Ishikawa (cell line): ENCODE results near the gene SH3BP4.

ENCODE experiments used
- CEBPB ChIP-seq: IDR thresholded peaks from 2 replicates; pipeline ENCODE4 v1.6.1; 2012
- CREB1 ChIP-seq: IDR thresholded peaks from 2 replicates; pipeline ENCODE4 v1.6.1; 2012; ENCODE audit warnings: low read depth
- EGR1 ChIP-seq: IDR thresholded peaks from 2 replicates; pipeline ENCODE4 v1.6.1; 2012
- EP300 ChIP-seq: IDR thresholded peaks from 2 replicates; pipeline ENCODE4 v1.6.1; 2012; ENCODE audit warnings: borderline replicate concordance
- FOXM1 ChIP-seq: IDR thresholded peaks from 2 replicates; pipeline ENCODE4 v1.6.1; 2012; ENCODE audit warnings: low read depth, borderline replicate concordance
- NFIC ChIP-seq: IDR thresholded peaks from 2 replicates; pipeline ENCODE4 v1.6.1; 2012
- RAD21 ChIP-seq: IDR thresholded peaks from 2 replicates; pipeline ENCODE4 v1.6.1; 2012; ENCODE audit warnings: low read depth
- TAF1 ChIP-seq: IDR thresholded peaks from 2 replicates; pipeline ENCODE4 v1.6.1; 2012; ENCODE audit warnings: low read depth, mild to moderate bottlenecking
- TCF12 ChIP-seq: IDR thresholded peaks from 2 replicates; pipeline ENCODE4 v1.6.1; 2012; ENCODE audit warnings: low read depth
- TEAD4 ChIP-seq: IDR thresholded peaks from 2 replicates; pipeline ENCODE4 v1.6.1; 2012
- YY1 ChIP-seq: IDR thresholded peaks from 2 replicates; pipeline ENCODE4 v1.6.1; 2012; ENCODE audit warnings: low read depth
- ZBTB7A ChIP-seq: IDR thresholded peaks from 2 replicates; pipeline ENCODE4 v1.6.1; 2012; ENCODE audit warnings: low read depth
- TF ChIP-seq, protein P1 (sequence below): IDR thresholded peaks from 2 replicates; pipeline ENCODE4 v1.6.1; 2012
- TF ChIP-seq, protein P2 (sequence below): IDR thresholded peaks from 2 replicates; pipeline ENCODE4 v1.6.1; 2012; ENCODE audit warnings: low read depth, mild to moderate bottlenecking
- TF ChIP-seq, protein P3 (sequence below): IDR thresholded peaks from 2 replicates; pipeline ENCODE4 v1.6.1; 2012

The SH3BP4 gene

GRCh38 chr2:235049719-235050118, 97.9 kb downstream of the SH3BP4 start:
- no peak for TF ChIP-seq FOXM1
- TF ChIP-seq CEBPB = no peak
- TF ChIP-seq YY1 = no peak

DNA sequence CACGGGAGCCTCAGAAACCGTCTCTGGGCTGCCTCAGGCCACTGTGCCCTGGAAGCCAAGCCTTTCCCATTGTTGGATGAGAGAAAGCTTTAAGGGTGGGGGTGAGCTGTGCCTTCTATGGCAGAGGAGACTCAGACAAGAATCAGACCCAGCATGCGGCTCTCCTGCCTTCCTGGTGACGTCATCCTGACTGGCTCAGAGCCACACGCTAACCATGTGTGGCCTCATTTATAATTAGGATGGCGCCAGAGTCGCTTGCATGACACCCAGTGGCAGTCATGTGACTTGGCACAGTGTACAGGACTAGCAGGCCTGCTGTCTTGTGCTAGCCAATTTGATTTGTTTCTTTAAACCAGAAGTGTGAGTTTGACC, 99.1 kb downstream of the SH3BP4 start:
- TF ChIP-seq TEAD4 (peak; percentile 68), EP300 (peak; percentile 89), CEBPB (peak; percentile 32; the same call in 1 of the 2 replicates), YY1 (peak; percentile 49; the same call in 1 of the 2 replicates), CREB1 (peak; percentile 83), RAD21 (peak; percentile 44), EGR1 (no peak), TCF12 (peak; percentile 87), NFIC (peak; percentile 98), TAF1 (no peak)
- TF ChIP-seq, protein P1, sequence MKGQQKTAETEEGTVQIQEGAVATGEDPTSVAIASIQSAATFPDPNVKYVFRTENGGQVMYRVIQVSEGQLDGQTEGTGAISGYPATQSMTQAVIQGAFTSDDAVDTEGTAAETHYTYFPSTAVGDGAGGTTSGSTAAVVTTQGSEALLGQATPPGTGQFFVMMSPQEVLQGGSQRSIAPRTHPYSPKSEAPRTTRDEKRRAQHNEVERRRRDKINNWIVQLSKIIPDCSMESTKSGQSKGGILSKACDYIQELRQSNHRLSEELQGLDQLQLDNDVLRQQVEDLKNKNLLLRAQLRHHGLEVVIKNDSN = peak; percentile 94
- TF ChIP-seq, protein P2, sequence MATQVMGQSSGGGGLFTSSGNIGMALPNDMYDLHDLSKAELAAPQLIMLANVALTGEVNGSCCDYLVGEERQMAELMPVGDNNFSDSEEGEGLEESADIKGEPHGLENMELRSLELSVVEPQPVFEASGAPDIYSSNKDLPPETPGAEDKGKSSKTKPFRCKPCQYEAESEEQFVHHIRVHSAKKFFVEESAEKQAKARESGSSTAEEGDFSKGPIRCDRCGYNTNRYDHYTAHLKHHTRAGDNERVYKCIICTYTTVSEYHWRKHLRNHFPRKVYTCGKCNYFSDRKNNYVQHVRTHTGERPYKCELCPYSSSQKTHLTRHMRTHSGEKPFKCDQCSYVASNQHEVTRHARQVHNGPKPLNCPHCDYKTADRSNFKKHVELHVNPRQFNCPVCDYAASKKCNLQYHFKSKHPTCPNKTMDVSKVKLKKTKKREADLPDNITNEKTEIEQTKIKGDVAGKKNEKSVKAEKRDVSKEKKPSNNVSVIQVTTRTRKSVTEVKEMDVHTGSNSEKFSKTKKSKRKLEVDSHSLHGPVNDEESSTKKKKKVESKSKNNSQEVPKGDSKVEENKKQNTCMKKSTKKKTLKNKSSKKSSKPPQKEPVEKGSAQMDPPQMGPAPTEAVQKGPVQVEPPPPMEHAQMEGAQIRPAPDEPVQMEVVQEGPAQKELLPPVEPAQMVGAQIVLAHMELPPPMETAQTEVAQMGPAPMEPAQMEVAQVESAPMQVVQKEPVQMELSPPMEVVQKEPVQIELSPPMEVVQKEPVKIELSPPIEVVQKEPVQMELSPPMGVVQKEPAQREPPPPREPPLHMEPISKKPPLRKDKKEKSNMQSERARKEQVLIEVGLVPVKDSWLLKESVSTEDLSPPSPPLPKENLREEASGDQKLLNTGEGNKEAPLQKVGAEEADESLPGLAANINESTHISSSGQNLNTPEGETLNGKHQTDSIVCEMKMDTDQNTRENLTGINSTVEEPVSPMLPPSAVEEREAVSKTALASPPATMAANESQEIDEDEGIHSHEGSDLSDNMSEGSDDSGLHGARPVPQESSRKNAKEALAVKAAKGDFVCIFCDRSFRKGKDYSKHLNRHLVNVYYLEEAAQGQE = no peak
- TF ChIP-seq, protein P3, sequence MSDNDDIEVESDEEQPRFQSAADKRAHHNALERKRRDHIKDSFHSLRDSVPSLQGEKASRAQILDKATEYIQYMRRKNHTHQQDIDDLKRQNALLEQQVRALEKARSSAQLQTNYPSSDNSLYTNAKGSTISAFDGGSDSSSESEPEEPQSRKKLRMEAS = peak; percentile 91

DNA sequence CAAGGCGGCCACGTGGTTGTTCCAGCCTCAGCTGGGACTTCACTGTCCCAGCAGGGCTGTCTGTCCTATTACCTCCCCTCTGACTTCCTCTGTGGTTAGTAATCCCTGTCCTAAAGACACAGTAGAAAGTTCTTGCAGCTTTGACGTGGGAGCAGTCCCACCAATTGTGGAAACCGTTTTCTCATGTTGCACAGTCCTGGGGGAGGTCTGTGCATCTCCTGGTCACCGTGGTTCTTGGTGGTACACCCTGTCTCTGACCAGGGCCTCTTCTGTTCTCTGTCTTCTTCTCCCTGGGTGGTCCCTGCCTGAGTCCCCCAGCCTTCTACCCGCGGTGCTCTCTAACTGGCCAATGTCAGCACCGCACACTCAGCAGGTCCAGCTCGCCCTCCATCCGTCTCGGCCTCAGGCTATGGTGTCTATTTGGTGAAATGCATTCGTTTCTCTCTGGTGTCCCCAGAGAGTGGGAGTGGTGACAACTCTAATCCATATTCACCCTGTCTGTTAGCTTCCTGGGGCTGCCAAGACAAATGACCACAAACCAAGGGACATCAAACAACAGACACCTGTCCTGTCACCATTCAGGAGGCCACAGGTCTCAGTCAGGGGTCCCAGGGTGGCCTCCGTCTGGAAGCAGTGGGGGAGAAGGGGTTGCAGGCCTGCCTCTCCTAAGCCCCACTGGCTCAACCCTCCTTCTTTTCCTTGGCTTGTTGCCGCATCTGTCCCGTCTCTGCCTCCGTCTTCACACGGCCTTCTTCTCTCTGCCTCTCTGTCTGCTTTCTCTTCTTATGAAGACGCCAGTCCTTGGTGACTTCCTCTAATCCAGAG, 99.8 kb downstream of the SH3BP4 start:
- TF ChIP-seq NFIC = no peak
- TF ChIP-seq, protein P1 = no peak
- TF ChIP-seq, protein P3 = no peak
- no peak for TF ChIP-seq ZBTB7A
- no peak for TF ChIP-seq EP300
- no peak for TF ChIP-seq FOXM1
- TF ChIP-seq TAF1 = no peak
- TF ChIP-seq, protein P2 = no peak
- TF ChIP-seq YY1 = no peak
- TF ChIP-seq TCF12 = no peak
- TF ChIP-seq RAD21 = no peak
- TF ChIP-seq CREB1 = no peak
- no peak for TF ChIP-seq CEBPB
- TF ChIP-seq TEAD4 = no peak
- no peak for TF ChIP-seq EGR1

GRCh38 chr2:235052514-235053354, 100.9 kb downstream of the SH3BP4 start:
- TF ChIP-seq EGR1 = no peak
- TF ChIP-seq, protein P2 = no peak
- TF ChIP-seq NFIC = no peak
- no peak for TF ChIP-seq TEAD4
- no peak for TF ChIP-seq CEBPB
- TF ChIP-seq, protein P1 = no peak
- TF ChIP-seq FOXM1 = no peak
- TF ChIP-seq TAF1 = no peak
- no peak for TF ChIP-seq YY1
- TF ChIP-seq ZBTB7A = no peak
- TF ChIP-seq TCF12 = no peak
- no peak for TF ChIP-seq CREB1
- no peak for TF ChIP-seq RAD21
- no peak for TF ChIP-seq EP300
